ENCODE data around the gene KANK4. TPM values are rescaled to one million over a fixed set of nuclear protein-coding genes. Genes with fewer than 3 reads are reported as not detected.

KANK4 gene
- total and polyA plus RNA-seq, 3 donors from 2014 or later, result 2.4 to 5.2 (median 2.9) TPM

DNA sequence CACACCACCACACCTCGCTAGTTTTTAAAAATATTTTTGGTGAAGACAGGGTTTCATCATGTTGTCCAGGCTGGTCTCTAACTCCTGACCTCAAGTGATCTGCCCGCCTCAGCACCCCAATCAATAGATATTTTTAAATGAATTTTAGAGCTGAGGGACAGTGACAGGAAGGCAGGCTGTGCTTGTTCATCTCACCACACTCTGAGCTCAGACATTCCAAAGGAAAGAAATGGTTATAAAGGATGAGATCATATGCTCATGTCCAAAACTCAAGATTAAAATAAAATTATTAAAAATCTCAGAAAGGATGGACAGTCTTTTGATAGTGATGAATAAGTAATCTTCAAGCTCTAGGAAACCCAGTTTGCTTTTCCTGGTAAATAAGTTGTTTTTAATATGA, 83.7 kb downstream of the KANK4 start:
- Histone ChIP-seq H3K9me3 (no peaks in the 10 kb centered on the region), H3K27ac (no peak overlapping the region), H3K27me3 (no peaks in the 10 kb centered on the region), H3K4me3 (no peak overlapping the region), H3K4me1 (peaks cover 4% of the 10 kb centered on the region), H3K36me3 (ENCODE audit: low read depth, missing control alignments) (no peaks in the 10 kb centered on the region)
- intact Hi-C loops (cut with DNase I; ENCODE audit: low total_unique reads), result no loop called here
- no peak for DNase-seq
- TF ChIP-seq, protein P1, sequence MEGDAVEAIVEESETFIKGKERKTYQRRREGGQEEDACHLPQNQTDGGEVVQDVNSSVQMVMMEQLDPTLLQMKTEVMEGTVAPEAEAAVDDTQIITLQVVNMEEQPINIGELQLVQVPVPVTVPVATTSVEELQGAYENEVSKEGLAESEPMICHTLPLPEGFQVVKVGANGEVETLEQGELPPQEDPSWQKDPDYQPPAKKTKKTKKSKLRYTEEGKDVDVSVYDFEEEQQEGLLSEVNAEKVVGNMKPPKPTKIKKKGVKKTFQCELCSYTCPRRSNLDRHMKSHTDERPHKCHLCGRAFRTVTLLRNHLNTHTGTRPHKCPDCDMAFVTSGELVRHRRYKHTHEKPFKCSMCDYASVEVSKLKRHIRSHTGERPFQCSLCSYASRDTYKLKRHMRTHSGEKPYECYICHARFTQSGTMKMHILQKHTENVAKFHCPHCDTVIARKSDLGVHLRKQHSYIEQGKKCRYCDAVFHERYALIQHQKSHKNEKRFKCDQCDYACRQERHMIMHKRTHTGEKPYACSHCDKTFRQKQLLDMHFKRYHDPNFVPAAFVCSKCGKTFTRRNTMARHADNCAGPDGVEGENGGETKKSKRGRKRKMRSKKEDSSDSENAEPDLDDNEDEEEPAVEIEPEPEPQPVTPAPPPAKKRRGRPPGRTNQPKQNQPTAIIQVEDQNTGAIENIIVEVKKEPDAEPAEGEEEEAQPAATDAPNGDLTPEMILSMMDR (IDR thresholded peaks at IDR 0.05), result no peak
- no peak for TF ChIP-seq POLR2A (IDR thresholded peaks at IDR 0.05)
- 92 to 98% methylated on average over 2 of the region's 2 CpGs for WGBS, 2 donors

DNA sequence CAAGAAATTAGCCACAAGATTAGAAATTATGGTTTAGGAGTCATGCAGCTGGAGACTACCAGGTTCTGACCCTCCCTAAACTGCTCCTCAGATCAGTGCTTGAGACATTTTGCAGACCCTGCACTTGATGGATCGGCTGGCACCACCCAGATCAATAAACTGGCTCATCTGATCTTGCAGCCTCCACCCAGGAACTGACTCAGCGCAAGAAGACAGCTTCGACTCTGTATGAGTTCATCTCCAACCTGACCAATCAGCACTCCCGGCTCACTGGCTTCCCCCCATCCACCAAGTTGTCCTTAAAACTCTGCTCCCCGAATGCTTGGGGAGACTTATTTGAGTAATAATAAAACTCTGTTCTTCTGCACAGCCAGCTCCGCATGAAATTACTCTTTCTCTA, 84.5 kb downstream of the KANK4 start:
- DNase-seq, result no peak
- Histone ChIP-seq H3K36me3 (ENCODE audit: low read depth, missing control alignments) (no peaks in the 10 kb centered on the region), H3K4me3 (no peak overlapping the region), H3K4me1 (peaks cover 4% of the 10 kb centered on the region), H3K27ac (no peak overlapping the region), H3K27me3 (no peaks in the 10 kb centered on the region), H3K9me3 (no peaks in the 10 kb centered on the region)
- TF ChIP-seq, protein P1 (IDR thresholded peaks at IDR 0.05), result no peak
- TF ChIP-seq POLR2A (IDR thresholded peaks at IDR 0.05), result no peak
- intact Hi-C loops (cut with DNase I; ENCODE audit: low total_unique reads), result no loop called here
- WGBS, 2 donors, result 86 to 87% methylated on average over 6 of the region's 6 CpGs

DNA sequence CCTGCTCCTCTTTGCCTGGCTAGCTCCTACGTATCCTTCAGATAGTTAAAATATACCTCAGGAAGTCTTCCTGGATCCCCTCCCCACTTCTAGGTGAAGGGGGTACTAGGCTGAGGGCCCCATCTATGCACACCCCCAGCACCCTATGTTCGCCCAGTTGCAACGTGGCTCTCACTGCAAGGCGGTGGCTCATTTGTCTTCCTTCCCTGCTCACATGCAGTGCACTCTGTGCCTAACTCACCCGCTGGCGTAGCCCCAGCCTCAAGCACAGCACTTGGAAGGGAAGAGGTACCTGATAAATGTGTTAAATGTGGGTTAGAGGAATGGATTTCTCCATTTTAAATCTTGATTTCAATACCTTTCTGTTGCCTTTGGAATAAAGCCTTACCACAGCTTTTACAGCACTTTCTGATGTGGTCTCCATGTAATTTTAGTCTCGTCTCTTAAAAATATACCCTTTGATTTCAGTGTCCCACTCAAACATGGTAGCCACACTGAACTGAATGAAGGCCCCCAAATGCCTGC, 85.2 kb downstream of the KANK4 start:
- TF ChIP-seq, protein P1 (IDR thresholded peaks at IDR 0.05), result no peak
- TF ChIP-seq POLR2A (IDR thresholded peaks at IDR 0.05), result no peak
- Histone ChIP-seq H3K27ac (no peak overlapping the region), H3K9me3 (no peaks in the 10 kb centered on the region), H3K4me3 (no peak overlapping the region), H3K27me3 (no peaks in the 10 kb centered on the region), H3K36me3 (ENCODE audit: low read depth, missing control alignments) (no peaks in the 10 kb centered on the region), H3K4me1 (peaks cover 4% of the 10 kb centered on the region)
- WGBS, 2 donors, result 88 to 91% methylated on average over 7 of the region's 7 CpGs
- intact Hi-C loops (cut with DNase I; ENCODE audit: low total_unique reads), result no loop called here
- no peak for DNase-seq

DNA sequence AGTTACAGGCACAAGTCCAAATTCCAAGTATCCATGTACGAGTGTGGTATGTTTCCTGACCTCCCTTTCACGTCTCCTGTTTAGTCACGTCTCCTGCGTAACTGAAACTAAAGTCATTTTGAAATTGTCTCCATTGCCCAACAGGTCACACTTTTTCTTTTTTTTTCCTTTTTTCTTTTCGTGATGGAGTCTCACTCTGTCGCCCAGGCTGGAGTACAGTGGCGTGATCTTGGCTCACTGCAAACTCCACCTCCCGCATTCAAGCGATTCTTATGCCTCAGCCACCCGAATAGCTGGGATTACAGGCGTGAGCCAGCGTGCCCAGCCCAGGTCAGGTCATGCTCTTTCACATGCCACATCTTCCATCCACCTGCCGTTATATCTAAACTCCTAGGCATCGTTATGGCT, 86.4 kb downstream of the KANK4 start:
- TF ChIP-seq POLR2A (IDR thresholded peaks at IDR 0.05), result no peak
- TF ChIP-seq, protein P1 (IDR thresholded peaks at IDR 0.05), result no peak
- H3K27ac ChIP-seq, result no peak overlapping the region
- 83 to 87% methylated on average over 14 of the region's 14 CpGs for WGBS, 2 donors
- H3K36me3 ChIP-seq (ENCODE audit: low read depth, missing control alignments), result no peaks in the 10 kb centered on the region
- H3K27me3 ChIP-seq, result no peaks in the 10 kb centered on the region
- no peaks in the 10 kb centered on the region for H3K9me3 ChIP-seq
- DNase-seq, result no peak
- H3K4me1 ChIP-seq, result peaks cover 3% of the 10 kb centered on the region
- intact Hi-C loops (cut with DNase I; ENCODE audit: low total_unique reads), result no loop called here
- H3K4me3 ChIP-seq, result no peak overlapping the region

DNA sequence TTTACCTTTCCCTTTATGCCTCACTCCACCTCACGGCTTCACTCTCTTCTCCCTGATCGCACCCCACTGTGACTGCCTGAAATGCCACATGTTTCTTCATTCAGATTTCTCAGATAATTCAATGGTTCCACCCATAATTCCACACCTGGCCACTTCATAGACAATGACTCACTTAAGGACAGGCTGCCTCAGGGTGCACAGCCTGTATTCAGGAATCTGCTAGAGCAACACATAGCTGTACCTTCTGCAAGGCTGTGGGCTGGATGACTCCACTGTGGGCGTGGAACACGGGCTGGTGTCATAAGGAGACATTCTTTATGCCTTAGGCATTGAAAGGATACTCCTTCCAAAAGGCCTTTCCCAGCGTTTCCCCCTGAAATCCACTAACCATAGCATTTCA, 88.5 kb downstream of the KANK4 start:
- H3K36me3 ChIP-seq (ENCODE audit: low read depth, missing control alignments), result no peaks in the 10 kb centered on the region
- intact Hi-C loops (cut with DNase I; ENCODE audit: low total_unique reads), result no loop called here
- no peak for DNase-seq

More for the DNA sequence above, 88.5 kb downstream of the KANK4 start:
- H3K4me3 ChIP-seq, result no peak overlapping the region
- 86 to 94% methylated on average over 5 of the region's 5 CpGs for WGBS, 2 donors
- TF ChIP-seq POLR2A (IDR thresholded peaks at IDR 0.05), result no peak
- TF ChIP-seq, protein P1 (IDR thresholded peaks at IDR 0.05), result no peak
- no peaks in the 10 kb centered on the region for H3K4me1 ChIP-seq
- H3K9me3 ChIP-seq, result no peaks in the 10 kb centered on the region
- no peak overlapping the region for H3K27ac ChIP-seq
- H3K27me3 ChIP-seq, result no peaks in the 10 kb centered on the region

All from testis (tissue), 3 donors.